Transverse colon (tissue), 3 donors: ENCODE data around the gene SPTB.

ENCODE experiments used
- CTCF ChIP-seq, 5 experiments: fragments of 200-600 bp in 3 of 5; fragments of 450-650 bp in 2 of 5; sonication (generic) in 3 of 5; IDR thresholded peaks; 1 replicate in 2 of 5; 2 replicates in 3 of 5; pipeline ENCODE4 v1.5.1; 2016 to 2017; ENCODE audit warnings: antibody characterized with exemption in 5 of 5, inconsistent platforms in 3 of 5, mild to moderate bottlenecking in 2 of 5, moderate library complexity in 1 of 5
- EP300 ChIP-seq: sonication (generic); formaldehyde crosslinking; IDR thresholded peaks from one replicate; pipeline ENCODE4 v1.6.1; 2017; ENCODE audit warnings: antibody characterized with exemption, low read depth

- TF ChIP-seq EP300 (no peak), CTCF (IDR thresholded peaks at IDR 0.05) (no peak)
These were observed 44.3 kb downstream of the SPTB start for GRCh38 chr14:64835431-64835830.
